ENCODE measurements around the gene OR6V1. TPM values are rescaled to one million over a fixed set of nuclear protein-coding genes. Genes with fewer than 3 reads are reported as not detected.

The OR6V1 gene
- total RNA-seq, 1 donor from 2014 or later: not detected

- Histone ChIP-seq H3K27me3 (ENCODE audit: low read depth) (peaks cover 11% of the 10 kb centered on the region), H3K4me1 (no peaks in the 10 kb centered on the region), H3K27ac (no peak within 1 kb of the TSS), H3K36me3 (no peaks in the 10 kb centered on the region), H3K4me3 (no peak within 1 kb of the TSS), H3K9me3 (no peaks in the 10 kb centered on the region)
- DNase-seq: no peak
- no peak for TF ChIP-seq CTCF (IDR thresholded peaks at IDR 0.05)
- intact Hi-C loops (cut with DNase I): no loop called here
- ATAC-seq: no peak
Observed at GRCh38 chr7:143027032-143027431, 25.1 kb upstream of the OR6V1 start, which contains the start of gene OR9A2. Gene OR9A2, minus strand, starts transcription at chr7:143027132. Its CDS starts 0 bp downstream, at chr7:143027132.

GRCh38 chr7:143027683-143028082 lies 24.5 kb upstream of the OR6V1 start:
- no peak overlapping the region for H3K4me3 ChIP-seq
- H3K4me1 ChIP-seq: no peaks in the 10 kb centered on the region
- no peaks in the 10 kb centered on the region for H3K9me3 ChIP-seq
- no peak overlapping the region for H3K27ac ChIP-seq
- intact Hi-C loops (cut with DNase I): no loop called here
- ATAC-seq: no peak
- H3K27me3 ChIP-seq (ENCODE audit: low read depth): peaks cover 11% of the 10 kb centered on the region
- TF ChIP-seq CTCF (IDR thresholded peaks at IDR 0.05): no peak
- no peaks in the 10 kb centered on the region for H3K36me3 ChIP-seq
- no peak for DNase-seq

- H3K27ac ChIP-seq: no peak overlapping the region
- DNase-seq (no peak), ATAC-seq (no peak)
- no peaks in the 10 kb centered on the region for H3K27me3 ChIP-seq (ENCODE audit: low read depth)
- H3K9me3 ChIP-seq: no peaks in the 10 kb centered on the region
- H3K36me3 ChIP-seq: no peaks in the 10 kb centered on the region
- H3K4me3 ChIP-seq: no peak overlapping the region
- intact Hi-C loops (cut with DNase I): no loop called here
- no peak for TF ChIP-seq CTCF (IDR thresholded peaks at IDR 0.05)
- H3K4me1 ChIP-seq: no peaks in the 10 kb centered on the region
Observed at GRCh38 chr7:143038635-143039034, 13.5 kb upstream of the OR6V1 start.

GRCh38 chr7:143040209-143040715 lies 11.9 kb upstream of the OR6V1 start:
- ATAC-seq (no peak), DNase-seq (no peak)
- H3K9me3 ChIP-seq: no peaks in the 10 kb centered on the region
- no peak overlapping the region for H3K4me3 ChIP-seq
- no peaks in the 10 kb centered on the region for H3K36me3 ChIP-seq
- no peaks in the 10 kb centered on the region for H3K4me1 ChIP-seq
- no peak for TF ChIP-seq CTCF (IDR thresholded peaks at IDR 0.05)
- H3K27ac ChIP-seq: no peak overlapping the region
- H3K27me3 ChIP-seq (ENCODE audit: low read depth): no peaks in the 10 kb centered on the region
- intact Hi-C loops (cut with DNase I): no loop called here

- TF ChIP-seq CTCF (IDR thresholded peaks at IDR 0.05): no peak
- no peak overlapping the region for H3K4me3 ChIP-seq
Observed at GRCh38 chr7:143041346-143041745, 10.8 kb upstream of the OR6V1 start.

More at GRCh38 chr7:143041346-143041745, 10.8 kb upstream of the OR6V1 start:
- H3K27ac ChIP-seq: no peak overlapping the region
- intact Hi-C loops (cut with DNase I): no loop called here
- H3K36me3 ChIP-seq: no peaks in the 10 kb centered on the region
- ATAC-seq (no peak), DNase-seq (no peak)
- H3K27me3 ChIP-seq (ENCODE audit: low read depth): no peaks in the 10 kb centered on the region
- H3K4me1 ChIP-seq: peaks cover under 1% of the 10 kb centered on the region
- no peaks in the 10 kb centered on the region for H3K9me3 ChIP-seq
